ENCODE measurements around the gene IL17REL. TPM values are rescaled to one million over a fixed set of nuclear protein-coding genes. Genes with fewer than 3 reads are reported as not detected.

IL17REL gene
- total and polyA plus RNA-seq, 5 experiments from 2014 or later, result not detected

DNA sequence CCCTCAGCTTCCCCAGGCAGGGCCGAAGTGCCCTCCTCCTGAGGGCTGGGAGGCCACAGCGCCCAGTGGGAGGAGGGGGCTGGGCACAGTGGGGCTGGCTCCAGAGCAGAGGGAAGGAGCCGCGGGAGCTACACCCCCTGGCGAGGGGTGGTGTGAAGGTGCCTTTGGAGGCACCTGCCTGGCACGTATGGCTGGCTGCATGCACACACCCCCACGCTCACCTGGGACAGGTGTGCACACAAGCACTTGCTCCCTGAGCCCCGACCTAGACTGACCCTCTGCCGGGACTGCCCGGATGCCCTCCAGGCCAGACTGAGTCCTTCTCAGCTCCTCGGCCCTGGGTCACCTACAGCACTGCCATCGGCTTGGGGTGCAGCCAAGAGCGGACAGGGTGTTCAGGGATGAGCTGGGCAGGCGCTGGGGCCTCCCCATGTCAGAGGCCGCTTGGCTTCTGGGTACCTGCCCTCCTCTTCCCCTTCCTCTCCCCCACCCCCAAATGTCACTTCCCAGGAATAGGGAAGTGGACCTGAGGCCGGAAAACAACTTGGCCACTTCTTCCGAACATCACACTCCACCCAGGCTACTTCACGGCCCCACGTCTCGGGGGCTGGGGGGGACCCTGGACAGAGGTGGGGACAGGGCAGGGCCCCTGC is 59.4 kb downstream of the IL17REL start:
- H3K27ac Mint-ChIP-seq, result no peak overlapping the region
- no peak overlapping the region for H3K4me3 Mint-ChIP-seq
- H3K4me1 Mint-ChIP-seq, result peaks cover 0 to 2% (median 0%) of the 10 kb centered on the region in 4 donors
- no peaks in the 10 kb centered on the region for H3K27me3 Mint-ChIP-seq
- no peaks in the 10 kb centered on the region for H3K36me3 Mint-ChIP-seq
- ATAC-seq (no peak), DNase-seq (no peak)
- POLR2A ChIA-PET, result interaction anchor here (0.8 to 2.2 kb wide), 2 partner anchors 8 to 10 kb away, joined by 5 to 6 read pairs; partner anchors contain the start of gene PIM3
- no peaks in the 10 kb centered on the region for H3K9me3 Mint-ChIP-seq

DNA sequence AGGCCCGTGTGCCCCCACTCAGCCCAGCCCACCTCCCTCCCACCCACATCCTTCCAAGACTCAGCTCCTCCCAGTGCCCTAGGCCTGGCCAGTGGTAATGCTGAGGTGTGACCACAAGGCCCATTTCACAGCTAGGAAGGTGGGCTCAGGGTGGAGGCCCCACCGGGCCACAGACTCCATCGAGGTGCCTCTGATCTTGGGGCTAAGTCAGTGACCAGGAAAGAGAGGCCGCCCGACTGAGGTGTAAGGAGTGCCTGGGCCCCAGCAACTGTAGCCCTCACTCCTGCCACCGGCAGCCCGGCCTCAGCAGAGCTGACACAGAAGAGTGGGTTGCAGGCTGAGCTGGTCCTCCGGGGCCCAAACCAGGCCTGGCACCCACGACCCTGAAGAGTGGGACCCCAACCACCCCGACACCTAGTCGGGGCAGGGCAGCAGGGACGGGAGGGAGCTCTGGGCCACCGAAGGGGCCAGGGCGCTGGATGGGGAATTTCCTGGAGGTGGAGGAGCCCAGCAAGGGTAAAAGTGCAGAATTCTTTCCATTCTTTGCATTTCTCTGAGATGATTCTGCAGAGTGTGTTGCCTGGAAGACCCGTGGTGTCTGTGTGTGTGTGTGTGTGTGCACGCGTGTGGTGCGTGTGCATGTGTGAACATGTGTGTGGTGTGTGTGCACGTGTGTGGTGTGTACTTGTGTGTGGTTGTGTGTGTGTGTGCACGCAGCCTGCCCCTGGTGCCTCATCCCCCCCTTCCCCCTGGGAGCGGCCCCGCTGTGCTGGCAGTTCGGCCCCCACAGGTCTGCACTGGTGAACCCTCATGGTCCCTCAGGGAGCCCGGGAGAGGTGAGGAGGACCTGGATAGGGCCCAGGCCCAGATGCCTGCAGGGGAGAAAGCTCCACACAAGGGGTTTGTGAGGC is 60.3 kb downstream of the IL17REL start:
- no peak for DNase-seq
- no peaks in the 10 kb centered on the region for H3K27me3 Mint-ChIP-seq
- H3K4me1 Mint-ChIP-seq, result no peaks in the 10 kb centered on the region
- no peak overlapping the region for H3K27ac Mint-ChIP-seq
- no peak overlapping the region for H3K4me3 Mint-ChIP-seq
- ATAC-seq, result no peak
- H3K9me3 Mint-ChIP-seq, result no peaks in the 10 kb centered on the region
- POLR2A ChIA-PET, result interaction anchor here (0.8 to 0.9 kb wide), 3 partner anchors 9 to 16 kb away, joined by 3 to 5 read pairs (median 4); partner anchors contain the start of gene PIM3
- no peaks in the 10 kb centered on the region for H3K36me3 Mint-ChIP-seq

DNA sequence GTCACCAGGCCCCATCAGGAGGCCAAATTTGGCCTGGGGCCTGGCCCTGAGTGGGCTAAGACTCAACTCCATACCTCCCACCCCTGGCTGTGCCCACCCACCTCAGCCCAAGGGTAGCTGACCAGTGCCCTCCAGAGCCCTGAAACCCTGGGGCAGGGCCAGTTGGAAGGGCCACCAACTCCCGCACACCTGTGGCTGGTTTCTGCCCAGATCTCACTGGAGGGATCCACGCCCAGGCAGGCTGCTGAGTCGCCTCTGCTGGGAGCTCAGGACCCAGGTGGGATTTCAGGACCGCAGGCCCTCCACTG is 60.9 kb downstream of the IL17REL start:
- DNase-seq, result no peak
- Mint-ChIP-seq H3K9me3 (no peaks in the 10 kb centered on the region), H3K4me3 (no peak overlapping the region), H3K27me3 (no peaks in the 10 kb centered on the region), H3K36me3 (no peaks in the 10 kb centered on the region), H3K4me1 (peaks cover 0 to 3% (median 1%) of the 10 kb centered on the region in 4 donors), H3K27ac (no peak overlapping the region)
- POLR2A ChIA-PET, result interaction anchor here (0.9 kb wide), 1 partner anchor 15 kb away, joined by 3 read pairs; no protein-coding TSS in a partner anchor
- ATAC-seq, result no peak

DNA sequence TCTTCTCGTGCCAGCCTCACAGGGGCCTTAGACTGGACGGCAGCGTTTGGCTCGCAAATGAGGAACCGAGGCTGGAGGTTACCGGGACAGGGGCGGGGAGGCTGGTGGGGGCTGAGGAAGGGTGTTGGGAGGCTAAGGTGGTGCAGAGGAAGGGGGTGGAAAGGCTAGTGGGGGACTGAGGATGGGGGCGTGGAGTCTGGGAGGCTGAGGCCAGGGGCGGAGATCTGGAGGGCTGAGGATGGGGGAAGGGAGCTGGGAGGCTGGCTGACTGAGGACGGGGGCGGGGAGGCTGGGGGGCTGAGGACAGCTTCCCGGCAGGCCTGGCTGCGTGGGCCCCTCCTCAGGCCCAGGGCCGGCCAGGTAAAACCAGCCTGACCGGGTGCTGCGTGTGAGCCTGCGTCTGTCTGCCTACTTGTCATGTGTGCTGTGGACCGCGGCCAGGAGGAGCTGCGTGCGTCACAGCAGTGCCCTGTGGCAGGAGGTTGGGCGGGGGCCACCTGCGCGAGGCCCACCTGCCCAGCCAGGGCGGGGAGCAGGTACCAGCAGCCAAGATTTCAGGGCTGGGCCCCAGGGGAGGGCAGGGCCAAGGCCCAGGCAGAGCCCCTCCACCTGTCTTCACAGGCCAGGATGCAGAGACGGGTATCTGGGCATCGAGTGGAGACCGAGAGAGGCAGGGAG is 61.4 kb downstream of the IL17REL start:
- Mint-ChIP-seq H3K27me3 (no peaks in the 10 kb centered on the region), H3K4me3 (no peak overlapping the region), H3K9me3 (no peaks in the 10 kb centered on the region), H3K36me3 (no peaks in the 10 kb centered on the region), H3K27ac (no peak overlapping the region), H3K4me1 (peaks cover 0 to 8% (median 6%) of the 10 kb centered on the region in 4 donors)
- POLR2A ChIA-PET, result interaction anchor here (3.7 kb wide), 1 partner anchor 10 kb away, joined by 26 read pairs; the partner anchor contains the start of gene PIM3
- no peak for ATAC-seq
- no peak for DNase-seq

DNA sequence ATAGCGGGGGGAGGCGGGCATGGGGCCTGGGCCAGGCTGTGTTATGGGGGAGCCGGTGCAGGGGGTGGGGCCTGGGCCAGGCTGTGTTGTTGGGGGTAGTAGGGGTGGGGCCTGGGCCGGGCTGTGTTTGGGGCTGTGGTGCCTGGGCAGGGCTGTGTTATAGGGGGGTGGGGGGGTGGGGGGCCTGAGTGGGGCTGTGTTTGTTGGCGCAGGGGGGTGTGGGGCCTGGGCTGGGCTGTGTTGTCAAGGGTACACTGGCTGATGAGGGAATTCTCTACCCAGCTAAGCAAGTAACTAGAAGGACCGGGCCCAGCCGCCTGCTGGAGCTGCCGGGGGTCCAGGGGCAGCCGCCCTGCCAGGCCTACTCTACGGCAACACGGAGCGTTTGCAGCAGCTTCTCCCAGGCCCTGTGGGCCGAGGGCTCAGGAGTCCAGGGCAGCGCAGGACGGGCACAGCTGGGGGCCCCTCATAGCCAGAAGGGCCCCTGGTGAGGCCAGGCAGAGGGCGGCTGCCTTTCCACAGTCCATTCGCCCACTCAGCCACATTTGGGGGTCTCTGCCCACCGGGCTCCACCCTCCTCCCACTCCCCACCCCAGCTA is 62.1 kb downstream of the IL17REL start:
- POLR2A ChIA-PET, result interaction anchor here (1.5 to 3.7 kb wide), 2 partner anchors 11 to 13 kb away, joined by 4 to 26 read pairs; partner anchors contain the start of gene PIM3
- no peak overlapping the region for H3K4me3 Mint-ChIP-seq
- DNase-seq (no peak), ATAC-seq (no peak)
- no peaks in the 10 kb centered on the region for H3K36me3 Mint-ChIP-seq
- H3K9me3 Mint-ChIP-seq, result peaks cover 0 to under 1% (median 0%) of the 10 kb centered on the region in 9 donors
- no peaks in the 10 kb centered on the region for H3K27me3 Mint-ChIP-seq
- H3K27ac Mint-ChIP-seq, result no peak overlapping the region
- H3K4me1 Mint-ChIP-seq, result peaks cover 0 to 14% (median 13%) of the 10 kb centered on the region in 4 donors

DNA sequence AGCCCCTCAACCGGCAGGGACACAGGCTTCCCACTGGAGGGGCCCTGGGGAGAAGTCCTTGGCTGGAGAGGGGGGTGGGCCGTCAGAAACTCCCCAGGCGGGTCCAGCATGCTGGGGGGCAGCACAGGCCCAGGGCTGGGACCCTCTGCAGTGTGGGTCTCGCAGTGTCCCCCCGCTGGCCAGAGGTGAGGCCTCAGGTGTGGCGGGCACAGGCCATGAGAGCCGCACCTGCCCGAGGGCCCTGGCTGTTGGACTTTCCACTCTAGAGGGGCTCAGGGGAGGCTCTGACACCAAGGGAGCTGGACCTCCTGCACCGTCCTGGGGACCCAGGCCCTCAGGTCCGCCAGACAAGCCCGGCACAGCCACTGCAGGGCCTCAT is 62.7 kb downstream of the IL17REL start:
- Mint-ChIP-seq H3K4me3 (no peak overlapping the region), H3K27ac (no peak overlapping the region), H3K4me1 (peaks cover 0 to 20% (median 14%) of the 10 kb centered on the region in 4 donors), H3K36me3 (no peaks in the 10 kb centered on the region), H3K9me3 (peaks cover 0 to 4% (median 0%) of the 10 kb centered on the region in 9 donors), H3K27me3 (no peaks in the 10 kb centered on the region)
- POLR2A ChIA-PET, result interaction anchor here (1.5 to 3.7 kb wide), 2 partner anchors 12 kb away, joined by 4 to 26 read pairs; partner anchors contain the start of gene PIM3
- DNase-seq (no peak), ATAC-seq (no peak)

DNA sequence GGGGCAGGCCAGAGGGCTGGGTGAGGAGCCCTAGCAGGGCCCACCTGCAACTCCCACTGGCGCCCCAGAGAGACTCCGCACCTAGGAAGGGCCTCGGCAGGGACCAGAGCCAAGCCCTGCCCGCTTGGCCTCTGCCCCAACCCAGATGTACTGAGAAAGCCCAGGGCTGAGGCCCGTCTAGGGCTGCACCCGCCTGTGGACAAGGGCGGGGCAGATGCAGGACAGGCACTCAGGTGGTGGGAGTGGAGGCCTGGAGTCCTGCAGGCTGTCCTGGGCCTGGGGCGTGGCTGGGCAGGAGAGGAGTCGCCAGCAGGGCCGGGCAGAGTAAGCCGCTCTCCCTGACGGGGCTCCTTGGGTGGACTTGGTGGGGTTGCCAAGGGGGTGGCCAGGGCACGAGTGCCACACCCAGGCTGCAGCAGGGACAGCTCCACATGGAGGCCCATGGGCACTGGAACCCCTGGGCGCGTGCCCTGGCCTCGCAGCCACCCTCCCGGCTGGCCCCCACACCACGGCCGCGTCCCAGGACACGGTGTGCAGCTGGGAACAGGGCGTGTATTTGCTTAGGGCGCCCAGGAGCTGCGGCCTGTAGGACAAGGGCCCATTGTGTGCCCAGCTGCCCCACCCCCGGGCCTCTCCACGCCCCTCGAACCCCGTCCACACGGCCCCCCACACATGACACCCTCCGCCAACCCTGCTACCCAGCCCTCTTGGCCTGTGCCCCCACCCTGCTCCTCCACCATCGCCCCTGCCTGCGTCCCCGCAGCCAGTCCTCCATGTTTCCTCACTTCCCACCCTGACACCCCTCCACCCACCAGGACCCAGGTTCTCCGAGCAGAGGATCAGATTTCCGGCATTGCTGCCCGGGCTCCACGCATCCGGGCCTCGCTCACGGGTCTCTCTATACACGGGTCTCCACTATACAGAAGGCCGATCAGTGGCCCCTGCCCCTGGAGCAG is 63.3 kb downstream of the IL17REL start:
- peaks cover 0 to 4% (median 0%) of the 10 kb centered on the region in 9 donors for H3K9me3 Mint-ChIP-seq
- no peak overlapping the region for H3K4me3 Mint-ChIP-seq
- DNase-seq, result no peak
- peaks cover 0 to 21% (median 14%) of the 10 kb centered on the region in 4 donors for H3K4me1 Mint-ChIP-seq
- H3K27me3 Mint-ChIP-seq, result no peaks in the 10 kb centered on the region
- POLR2A ChIA-PET, result interaction anchor here (1.5 to 3.7 kb wide), 2 partner anchors 12 kb away, joined by 4 to 26 read pairs; partner anchors contain the start of gene PIM3
- peak overlapping the region in 2 of 10 donors; percentile 67 to 80 for H3K27ac Mint-ChIP-seq
- ATAC-seq, result no peak
- no peaks in the 10 kb centered on the region for H3K36me3 Mint-ChIP-seq

DNA sequence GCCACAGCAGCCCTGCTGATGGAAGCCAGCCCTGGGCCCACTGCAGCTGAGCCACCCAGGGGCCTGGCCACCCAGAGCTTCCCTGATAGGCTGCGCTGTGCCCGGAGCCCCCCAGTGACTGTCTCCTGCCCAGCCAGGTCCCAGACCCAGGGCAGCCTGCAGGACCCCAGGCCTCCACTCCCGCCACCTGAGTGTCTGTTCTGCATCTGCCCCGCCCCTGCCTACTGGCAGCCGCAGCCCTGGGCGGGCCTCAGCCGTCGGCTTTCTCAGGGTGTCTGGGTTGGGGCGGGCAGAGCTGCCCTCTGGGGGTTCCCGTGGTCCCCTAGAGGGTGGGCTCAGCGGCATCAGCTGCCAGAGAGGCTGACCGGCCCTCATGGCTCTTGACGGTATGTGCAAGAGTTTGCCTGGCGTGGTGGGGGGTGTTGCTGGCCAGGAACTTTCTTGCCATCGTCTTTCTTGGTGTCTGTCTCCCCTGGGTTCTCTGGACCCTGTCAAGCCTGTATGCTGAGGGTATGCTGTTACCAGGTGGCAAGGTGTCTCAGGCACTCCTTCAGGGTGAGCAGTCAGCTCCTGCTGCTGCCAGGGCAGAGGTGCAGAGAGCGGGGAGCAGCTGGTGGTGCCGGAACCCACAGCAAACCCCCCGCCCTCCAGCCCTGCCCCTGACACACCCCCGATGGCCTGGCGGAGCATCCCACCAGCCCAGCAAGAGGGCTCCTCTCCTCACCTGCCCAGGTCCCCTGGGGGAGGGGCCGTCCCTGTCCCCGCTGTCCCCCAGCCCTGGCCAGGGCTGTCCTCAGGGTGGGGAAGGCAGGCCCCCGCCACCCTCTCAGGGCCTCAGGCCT is 64.2 kb downstream of the IL17REL start:
- no peak overlapping the region for H3K4me3 Mint-ChIP-seq
- POLR2A ChIA-PET, result interaction anchor here (1.7 to 3.7 kb wide), 3 partner anchors 7 to 13 kb away, joined by 13 to 26 read pairs (median 15); partner anchors contain the start of gene PIM3
- DNase-seq, result no peak
- no peaks in the 10 kb centered on the region for H3K27me3 Mint-ChIP-seq
- peak overlapping the region in 1 of 10 donors; percentile 27 for H3K27ac Mint-ChIP-seq
- H3K36me3 Mint-ChIP-seq, result no peaks in the 10 kb centered on the region
- H3K4me1 Mint-ChIP-seq, result peaks cover 0 to 21% (median 15%) of the 10 kb centered on the region in 4 donors
- H3K9me3 Mint-ChIP-seq, result peaks cover 0 to 4% (median 0%) of the 10 kb centered on the region in 9 donors
- no peak for ATAC-seq

DNA sequence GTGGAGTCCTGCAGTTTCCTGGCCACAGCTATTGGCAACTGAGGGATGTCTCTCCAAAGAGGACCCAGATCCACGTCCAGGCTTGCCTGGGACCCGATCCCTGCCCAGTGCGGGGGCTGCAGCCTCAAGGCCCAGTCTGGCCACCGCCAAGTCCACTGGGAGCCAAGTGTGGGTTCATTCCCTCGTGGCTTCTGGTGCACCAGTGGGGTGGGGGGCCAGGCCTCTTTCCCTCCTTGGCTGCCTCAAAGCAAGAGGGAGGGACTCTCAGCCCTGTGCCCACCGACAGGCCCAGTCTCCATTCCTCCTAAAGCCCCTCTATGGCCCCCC is 65.3 kb downstream of the IL17REL start:
- DNase-seq (no peak), ATAC-seq (no peak)
- POLR2A ChIA-PET, result interaction anchor here (0.8 to 3.2 kb wide), 4 partner anchors 8 to 14 kb away, joined by 3 to 15 read pairs (median 13); partner anchors contain the start of gene PIM3
- H3K27me3 Mint-ChIP-seq, result no peaks in the 10 kb centered on the region
- peaks cover 0 to 21% (median 15%) of the 10 kb centered on the region in 4 donors for H3K4me1 Mint-ChIP-seq
- H3K4me3 Mint-ChIP-seq, result no peak overlapping the region
- peak overlapping the region in 2 of 10 donors; percentile 35 to 99 for H3K27ac Mint-ChIP-seq
- peaks cover 0 to 4% (median 0%) of the 10 kb centered on the region in 9 donors for H3K9me3 Mint-ChIP-seq
- H3K36me3 Mint-ChIP-seq, result no peaks in the 10 kb centered on the region

DNA sequence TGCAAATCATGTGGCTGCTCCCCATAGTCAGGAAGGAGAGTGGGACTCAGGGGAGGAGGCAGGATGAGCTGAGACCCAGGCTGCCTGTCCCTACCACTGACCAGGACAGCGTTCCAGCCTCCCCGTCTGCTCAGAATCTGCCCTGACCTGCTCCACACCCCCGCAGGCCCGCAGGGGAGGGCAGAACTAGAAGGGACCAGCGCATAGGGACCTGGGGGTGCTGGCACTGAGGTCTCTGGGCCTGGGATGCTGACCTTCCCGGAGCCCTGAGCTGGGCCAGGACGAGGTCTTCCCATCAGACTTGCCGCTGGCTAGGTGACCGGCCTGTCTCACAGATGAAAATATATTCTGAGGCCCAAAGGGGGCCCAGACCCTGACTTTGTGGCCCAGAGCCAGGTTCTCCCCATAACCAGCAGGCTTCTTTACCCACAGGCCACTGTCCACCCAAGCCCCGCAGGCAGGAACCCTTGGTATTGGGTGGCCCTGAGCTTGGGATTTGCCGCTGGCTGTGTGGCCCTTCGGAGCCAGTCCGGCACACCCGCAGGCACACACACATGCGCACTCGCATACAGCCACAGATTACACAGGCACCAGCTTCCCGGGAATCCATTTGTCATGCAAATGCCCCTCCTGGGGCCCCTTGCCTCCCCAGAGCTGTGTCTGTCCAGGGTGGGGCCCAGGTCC is 65.8 kb downstream of the IL17REL start:
- Mint-ChIP-seq H3K27me3 (no peaks in the 10 kb centered on the region), H3K27ac (peak overlapping the region in 8 of 10 donors; percentile 84 to 99 (median 95)), H3K4me3 (no peak overlapping the region), H3K36me3 (no peaks in the 10 kb centered on the region), H3K9me3 (peaks cover 0 to 4% (median 0%) of the 10 kb centered on the region in 9 donors), H3K4me1 (peaks cover 0 to 21% (median 15%) of the 10 kb centered on the region in 4 donors)
- DNase-seq (no peak), ATAC-seq (no peak)
- POLR2A ChIA-PET, result interaction anchor here (0.6 to 3.2 kb wide), 5 partner anchors 9 to 141 kb away, joined by 3 to 15 read pairs (median 13); partner anchors contain the start of gene PIM3
